GM23248 (cell line): ENCODE measurements around the gene CHRM4.

Experiments
- EZH2 ChIP-seq: fragments of 200-600 bp; sonication (generic); IDR thresholded peaks from 2 replicates; pipeline ENCODE4 v1.6.1; 2018; ENCODE audit warnings: antibody characterized with exemption, mild to moderate bottlenecking; ENCODE audit not compliant: insufficient read depth, poor library complexity, severe bottlenecking
- EZH2phosphoT487 ChIP-seq: fragments of 200-600 bp; sonication (generic); IDR thresholded peaks from 2 replicates; pipeline ENCODE4 v1.6.1; 2018; ENCODE audit warnings: antibody characterized with exemption, moderate library complexity, mild to moderate bottlenecking, low read depth; ENCODE audit not compliant: insufficient read depth

- no peak for TF ChIP-seq EZH2
- TF ChIP-seq EZH2phosphoT487: no peak
Measured at GRCh38 chr11:46422588-46422987, 31.0 kb upstream of the CHRM4 start.
